ENCODE data around the gene PRXL2A. TPM values are rescaled to one million over a fixed set of nuclear protein-coding genes. Genes with fewer than 3 reads are reported as not detected.
A peak's percentile ranks its signal among the peaks of the same experiment; 100 is the strongest.

The PRXL2A gene
- total and polyA plus RNA-seq, 5 donors from 2014 or later = 0.76 to 8.3 (median 2.6) TPM

- Mint-ChIP-seq H3K36me3 (no peaks in the 10 kb centered on the region), H3K27me3 (peaks cover 34% of the 10 kb centered on the region), H3K4me1 (peaks cover 4 to 15% (median 9%) of the 10 kb centered on the region in 4 donors), H3K9me3 (no peaks in the 10 kb centered on the region), H3K27ac (no peak overlapping the region), H3K4me3 (no peak overlapping the region)
- H3K27me3 ChIP-seq (ENCODE audit: control insufficient read depth, insufficient read depth, low read length) = no peaks in the 10 kb centered on the region
- H3K4me1 ChIP-seq (ENCODE audit: control insufficient read depth, insufficient read depth, low read length, poor library complexity, severe bottlenecking) = no peaks in the 10 kb centered on the region
- DNase-seq (no peak), ATAC-seq (ENCODE audit: low read depth in 2 of 2) (no peak)
- H3K4me3 ChIP-seq (ENCODE audit: low read depth, low read length) = no peak overlapping the region
- H3K27ac ChIP-seq (ENCODE audit: insufficient read depth, low read length, poor library complexity, severe bottlenecking) = no peak overlapping the region
- H3K9me3 ChIP-seq (ENCODE audit: control insufficient read depth in 2 of 2, low read length in 2 of 2) = no peaks in the 10 kb centered on the region
- no peaks in the 10 kb centered on the region for H3K36me3 ChIP-seq (ENCODE audit: control insufficient read depth, insufficient read depth, low read length)
Observed at GRCh38 chr10:80379701-80380100, 28.6 kb upstream of the PRXL2A start.

DNA sequence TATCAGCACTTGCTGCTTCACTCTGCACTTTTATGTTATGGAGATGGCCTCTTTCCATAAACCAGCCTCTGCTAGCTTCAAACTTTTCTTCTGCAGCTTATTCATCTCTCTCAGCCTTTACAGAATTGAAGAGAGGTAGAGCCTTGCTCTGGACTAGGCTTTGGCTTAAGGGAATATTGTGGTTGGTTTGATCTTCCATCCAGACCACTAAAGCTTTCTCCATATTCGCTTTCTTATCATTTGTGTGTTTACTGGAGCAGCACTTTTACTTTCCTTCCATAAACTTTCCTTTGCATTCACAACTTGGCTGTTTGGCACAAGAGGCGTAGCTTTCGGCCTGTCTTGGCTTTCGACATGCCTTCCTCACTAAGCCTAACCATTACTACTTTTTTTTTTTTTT lies 28.2 kb upstream of the PRXL2A start:
- no peak overlapping the region for H3K4me3 ChIP-seq (ENCODE audit: low read depth, low read length)
- H3K27me3 ChIP-seq (ENCODE audit: control insufficient read depth, insufficient read depth, low read length) = no peaks in the 10 kb centered on the region
- Mint-ChIP-seq H3K4me1 (peaks cover 4 to 15% (median 9%) of the 10 kb centered on the region in 4 donors), H3K4me3 (no peak overlapping the region), H3K27me3 (peaks cover 34% of the 10 kb centered on the region), H3K9me3 (no peaks in the 10 kb centered on the region), H3K36me3 (no peaks in the 10 kb centered on the region), H3K27ac (no peak overlapping the region)
- ATAC-seq (ENCODE audit: low read depth in 2 of 2) (no peak), DNase-seq (no peak)
- no peak overlapping the region for H3K27ac ChIP-seq (ENCODE audit: insufficient read depth, low read length, poor library complexity, severe bottlenecking)
- no peaks in the 10 kb centered on the region for H3K36me3 ChIP-seq (ENCODE audit: control insufficient read depth, insufficient read depth, low read length)
- no peaks in the 10 kb centered on the region for H3K9me3 ChIP-seq (ENCODE audit: control insufficient read depth in 2 of 2, low read length in 2 of 2)
- no peaks in the 10 kb centered on the region for H3K4me1 ChIP-seq (ENCODE audit: control insufficient read depth, insufficient read depth, low read length, poor library complexity, severe bottlenecking)

- H3K36me3 Mint-ChIP-seq = no peaks in the 10 kb centered on the region
- H3K4me3 Mint-ChIP-seq = no peak overlapping the region
- no peaks in the 10 kb centered on the region for H3K9me3 ChIP-seq (ENCODE audit: control insufficient read depth in 2 of 2, low read length in 2 of 2)
- no peaks in the 10 kb centered on the region for H3K4me1 ChIP-seq (ENCODE audit: control insufficient read depth, insufficient read depth, low read length, poor library complexity, severe bottlenecking)
- DNase-seq (peak; percentile 20 to 75 (median 59)), ATAC-seq (ENCODE audit: low read depth in 2 of 2) (peak; percentile 44 to 62)
- H3K9me3 Mint-ChIP-seq = no peaks in the 10 kb centered on the region
- peaks cover 34% of the 10 kb centered on the region for H3K27me3 Mint-ChIP-seq
- H3K27ac Mint-ChIP-seq = peak overlapping the region; percentile 75 to 91 (median 79)
- no peaks in the 10 kb centered on the region for H3K36me3 ChIP-seq (ENCODE audit: control insufficient read depth, insufficient read depth, low read length)
- no peak overlapping the region for H3K4me3 ChIP-seq (ENCODE audit: low read depth, low read length)
- H3K4me1 Mint-ChIP-seq = peaks cover 4 to 15% (median 9%) of the 10 kb centered on the region in 4 donors
- H3K27me3 ChIP-seq (ENCODE audit: control insufficient read depth, insufficient read depth, low read length) = no peaks in the 10 kb centered on the region
- H3K27ac ChIP-seq (ENCODE audit: insufficient read depth, low read length, poor library complexity, severe bottlenecking) = no peak overlapping the region
Observed at GRCh38 chr10:80382989-80383388, 25.4 kb upstream of the PRXL2A start.

- Mint-ChIP-seq H3K27ac (no peak overlapping the region), H3K36me3 (no peaks in the 10 kb centered on the region), H3K9me3 (no peaks in the 10 kb centered on the region), H3K4me1 (no peaks in the 10 kb centered on the region), H3K27me3 (peaks cover 9% of the 10 kb centered on the region), H3K4me3 (no peak overlapping the region)
- no peak overlapping the region for H3K27ac ChIP-seq (ENCODE audit: insufficient read depth, low read length, poor library complexity, severe bottlenecking)
- no peak overlapping the region for H3K4me3 ChIP-seq (ENCODE audit: low read depth, low read length)
- peaks cover 3% of the 10 kb centered on the region for H3K27me3 ChIP-seq (ENCODE audit: control insufficient read depth, insufficient read depth, low read length)
- DNase-seq (no peak), ATAC-seq (ENCODE audit: low read depth in 2 of 2) (no peak)
- no peaks in the 10 kb centered on the region for H3K36me3 ChIP-seq (ENCODE audit: control insufficient read depth, insufficient read depth, low read length)
- H3K4me1 ChIP-seq (ENCODE audit: control insufficient read depth, insufficient read depth, low read length, poor library complexity, severe bottlenecking) = no peaks in the 10 kb centered on the region
- H3K9me3 ChIP-seq (ENCODE audit: control insufficient read depth in 2 of 2, low read length in 2 of 2) = no peaks in the 10 kb centered on the region
Observed at GRCh38 chr10:80390740-80391139, 17.6 kb upstream of the PRXL2A start.

- H3K27ac Mint-ChIP-seq = no peak overlapping the region
- no peaks in the 10 kb centered on the region for H3K4me1 Mint-ChIP-seq
- peaks cover 16% of the 10 kb centered on the region for H3K27me3 Mint-ChIP-seq
- no peaks in the 10 kb centered on the region for H3K4me1 ChIP-seq (ENCODE audit: control insufficient read depth, insufficient read depth, low read length, poor library complexity, severe bottlenecking)
- DNase-seq (no peak), ATAC-seq (ENCODE audit: low read depth in 2 of 2) (no peak)
- no peak overlapping the region for H3K4me3 Mint-ChIP-seq
- H3K27me3 ChIP-seq (ENCODE audit: control insufficient read depth, insufficient read depth, low read length) = peaks cover 3% of the 10 kb centered on the region
- H3K4me3 ChIP-seq (ENCODE audit: low read depth, low read length) = no peak overlapping the region
- H3K27ac ChIP-seq (ENCODE audit: insufficient read depth, low read length, poor library complexity, severe bottlenecking) = no peak overlapping the region
- no peaks in the 10 kb centered on the region for H3K36me3 ChIP-seq (ENCODE audit: control insufficient read depth, insufficient read depth, low read length)
- no peaks in the 10 kb centered on the region for H3K9me3 Mint-ChIP-seq
- H3K36me3 Mint-ChIP-seq = no peaks in the 10 kb centered on the region
- H3K9me3 ChIP-seq (ENCODE audit: control insufficient read depth in 2 of 2, low read length in 2 of 2) = no peaks in the 10 kb centered on the region
Observed at GRCh38 chr10:80392250-80392649, 16.1 kb upstream of the PRXL2A start.

DNA sequence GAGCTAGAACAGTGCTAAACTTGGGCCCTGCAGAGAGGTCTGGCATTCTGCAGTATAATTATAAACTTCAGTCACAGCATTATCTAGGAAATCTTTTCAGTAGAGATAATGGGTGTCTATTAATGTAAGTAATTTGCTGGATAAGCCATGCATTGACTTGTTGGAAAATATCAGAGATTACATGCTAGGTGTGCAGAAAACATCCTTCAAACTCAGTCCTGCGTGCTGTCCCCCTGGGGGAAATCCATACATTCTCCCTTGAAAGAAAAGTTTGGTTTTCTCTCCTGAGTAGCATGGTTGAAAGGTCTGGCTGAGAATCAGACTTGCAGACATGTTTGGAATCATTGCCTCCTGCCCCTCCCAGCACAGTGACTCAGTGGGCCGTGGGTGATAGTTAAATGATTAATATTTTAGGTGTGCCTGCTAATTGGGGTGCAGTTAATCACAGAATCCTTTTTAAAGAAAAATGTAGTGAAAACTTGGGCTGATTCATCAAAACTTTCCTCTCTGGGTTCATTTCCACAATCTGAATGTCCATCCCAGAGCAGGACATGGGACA lies 13.9 kb upstream of the PRXL2A start:
- Mint-ChIP-seq H3K36me3 (no peaks in the 10 kb centered on the region), H3K4me1 (no peaks in the 10 kb centered on the region), H3K27me3 (peaks cover 23% of the 10 kb centered on the region), H3K27ac (no peak overlapping the region), H3K4me3 (no peak overlapping the region), H3K9me3 (no peaks in the 10 kb centered on the region)
- Histone ChIP-seq H3K36me3 (ENCODE audit: control insufficient read depth, insufficient read depth, low read length) (no peaks in the 10 kb centered on the region), H3K27me3 (ENCODE audit: control insufficient read depth, insufficient read depth, low read length) (peaks cover 3% of the 10 kb centered on the region), H3K9me3 (ENCODE audit: control insufficient read depth in 2 of 2, low read length in 2 of 2) (no peaks in the 10 kb centered on the region), H3K4me3 (ENCODE audit: low read depth, low read length) (no peak overlapping the region), H3K4me1 (ENCODE audit: control insufficient read depth, insufficient read depth, low read length, poor library complexity, severe bottlenecking) (no peaks in the 10 kb centered on the region), H3K27ac (ENCODE audit: insufficient read depth, low read length, poor library complexity, severe bottlenecking) (no peak overlapping the region)
- DNase-seq = no peak
- ATAC-seq (ENCODE audit: low read depth in 2 of 2) = no peak

DNA sequence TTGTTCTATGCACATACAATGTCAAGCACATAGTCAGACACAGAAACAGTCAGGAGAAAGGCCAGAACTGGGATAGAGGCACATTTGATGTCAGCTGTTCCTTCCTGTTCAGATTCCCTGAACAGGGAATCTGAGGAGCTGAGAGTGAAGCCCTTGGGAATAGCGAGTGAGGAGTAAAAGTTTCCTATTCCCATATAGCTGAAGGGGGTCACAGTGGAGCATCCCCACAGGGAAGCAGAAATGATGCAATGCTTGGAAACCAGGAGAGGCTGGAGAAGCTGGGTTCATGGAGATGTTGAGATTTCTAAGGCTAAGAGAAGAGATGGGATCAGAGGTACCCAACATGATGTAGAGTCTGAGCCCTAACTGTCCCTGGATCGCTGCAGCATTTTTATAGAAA lies 11.3 kb upstream of the PRXL2A start:
- no peak overlapping the region for H3K4me3 Mint-ChIP-seq
- no peak overlapping the region for H3K27ac Mint-ChIP-seq
- no peaks in the 10 kb centered on the region for H3K9me3 Mint-ChIP-seq
- no peaks in the 10 kb centered on the region for H3K4me1 Mint-ChIP-seq
- DNase-seq (no peak), ATAC-seq (ENCODE audit: low read depth in 2 of 2) (no peak)
- no peak overlapping the region for H3K4me3 ChIP-seq (ENCODE audit: low read depth, low read length)
- peaks cover 24% of the 10 kb centered on the region for H3K27me3 Mint-ChIP-seq
- no peaks in the 10 kb centered on the region for H3K36me3 ChIP-seq (ENCODE audit: control insufficient read depth, insufficient read depth, low read length)
- no peak overlapping the region for H3K27ac ChIP-seq (ENCODE audit: insufficient read depth, low read length, poor library complexity, severe bottlenecking)
- no peaks in the 10 kb centered on the region for H3K36me3 Mint-ChIP-seq
- H3K9me3 ChIP-seq (ENCODE audit: control insufficient read depth in 2 of 2, low read length in 2 of 2) = no peaks in the 10 kb centered on the region
- no peaks in the 10 kb centered on the region for H3K4me1 ChIP-seq (ENCODE audit: control insufficient read depth, insufficient read depth, low read length, poor library complexity, severe bottlenecking)
- H3K27me3 ChIP-seq (ENCODE audit: control insufficient read depth, insufficient read depth, low read length) = peaks cover 3% of the 10 kb centered on the region

DNA sequence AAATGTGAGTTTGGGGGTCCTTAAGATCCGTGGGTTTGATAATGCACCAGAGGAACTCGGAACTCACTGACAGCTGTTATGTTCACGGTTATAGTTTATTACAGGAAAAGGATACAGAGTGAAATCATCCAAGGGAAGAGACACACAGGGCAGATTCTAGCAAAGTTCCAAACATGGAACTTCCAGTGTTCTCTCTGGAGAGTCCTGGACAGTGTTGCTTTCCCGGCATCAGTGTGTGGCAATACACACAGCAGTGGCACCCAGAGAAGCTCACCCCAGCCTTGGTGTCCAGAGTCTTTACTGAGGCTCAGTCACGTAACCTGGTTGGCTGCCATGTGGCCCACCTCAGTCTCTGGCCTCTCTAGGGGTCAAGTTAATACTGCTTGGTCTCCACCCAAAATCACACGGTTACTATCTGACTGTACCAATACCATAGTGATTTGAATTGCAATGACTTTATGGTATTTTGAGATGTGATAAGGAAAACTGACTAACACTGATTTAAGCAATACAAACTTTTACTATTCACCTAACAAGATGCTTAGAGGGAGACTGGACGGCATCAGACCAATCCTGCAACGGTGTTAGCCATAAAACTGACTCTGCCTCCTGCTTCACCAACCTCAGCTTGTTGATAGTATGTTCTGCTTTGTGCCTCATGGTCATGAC lies 8.1 kb upstream of the PRXL2A start:
- H3K9me3 Mint-ChIP-seq = peaks cover 0 to 2% (median 0%) of the 10 kb centered on the region in 7 donors
- H3K27ac Mint-ChIP-seq = no peak overlapping the region
- no peaks in the 10 kb centered on the region for H3K4me1 ChIP-seq (ENCODE audit: control insufficient read depth, insufficient read depth, low read length, poor library complexity, severe bottlenecking)

More for the DNA sequence above, 8.1 kb upstream of the PRXL2A start:
- H3K4me1 Mint-ChIP-seq = no peaks in the 10 kb centered on the region
- DNase-seq = no peak
- H3K36me3 ChIP-seq (ENCODE audit: control insufficient read depth, insufficient read depth, low read length) = no peaks in the 10 kb centered on the region
- H3K27me3 Mint-ChIP-seq = peaks cover 36% of the 10 kb centered on the region
- H3K4me3 Mint-ChIP-seq = no peak overlapping the region
- H3K36me3 Mint-ChIP-seq = no peaks in the 10 kb centered on the region
- H3K4me3 ChIP-seq (ENCODE audit: low read depth, low read length) = no peak overlapping the region
- no peaks in the 10 kb centered on the region for H3K9me3 ChIP-seq (ENCODE audit: control insufficient read depth in 2 of 2, low read length in 2 of 2)
- ATAC-seq (ENCODE audit: low read depth in 2 of 2) = no peak
- no peaks in the 10 kb centered on the region for H3K27me3 ChIP-seq (ENCODE audit: control insufficient read depth, insufficient read depth, low read length)
- no peak overlapping the region for H3K27ac ChIP-seq (ENCODE audit: insufficient read depth, low read length, poor library complexity, severe bottlenecking)

Data from CD4-positive, CD25-positive, alpha-beta regulatory T cell (primary cell).